ENCODE data around the gene PPM1L. TPM values are rescaled to one million over a fixed set of nuclear protein-coding genes. Genes with fewer than 3 reads are reported as not detected.

PPM1L gene
- total RNA-seq, 1 donor from 2014 or later, result 14.2 TPM

GRCh38 chr3:160809453-160809852 is 53.4 kb downstream of the PPM1L start:
- DNase-seq (ENCODE audit: extremely low spot score in 2 of 2), result no peak
- Histone ChIP-seq H3K9me3 (no peaks in the 10 kb centered on the region), H3K36me3 (no peaks in the 10 kb centered on the region), H3K27me3 (no peaks in the 10 kb centered on the region), H3K4me1 (peaks cover 49% of the 10 kb centered on the region), H3K4me3 (no peak overlapping the region), H3K27ac (peak overlapping the region; percentile 5)
- intact Hi-C loops (cut with DNase I), result no loop called here
- TF ChIP-seq CTCF (IDR thresholded peaks at IDR 0.05) (no peak), POLR2AphosphoS5 (IDR thresholded peaks at IDR 0.05; ENCODE audit: insufficient read depth in 1 of 2, low read depth in 1 of 2) (no peak), POLR2A (IDR thresholded peaks at IDR 0.05) (no peak)

GRCh38 chr3:160810362-160811236 is 54.6 kb downstream of the PPM1L start:
- Histone ChIP-seq H3K4me1 (peaks cover 42% of the 10 kb centered on the region), H3K27ac (peak overlapping the region; percentile 35), H3K4me3 (no peak overlapping the region), H3K27me3 (no peaks in the 10 kb centered on the region), H3K36me3 (no peaks in the 10 kb centered on the region), H3K9me3 (no peaks in the 10 kb centered on the region)
- TF ChIP-seq POLR2AphosphoS5 (IDR thresholded peaks at IDR 0.05; ENCODE audit: insufficient read depth in 1 of 2, low read depth in 1 of 2) (no peak), POLR2A (IDR thresholded peaks at IDR 0.05) (no peak), CTCF (IDR thresholded peaks at IDR 0.05) (no peak)
- DNase-seq (ENCODE audit: extremely low spot score in 2 of 2), result no peak
- intact Hi-C loops (cut with DNase I), result no loop called here

GRCh38 chr3:160811237-160811548 is 55.2 kb downstream of the PPM1L start:
- DNase-seq (ENCODE audit: extremely low spot score in 2 of 2), result no peak
- no peaks in the 10 kb centered on the region for H3K9me3 ChIP-seq
- H3K36me3 ChIP-seq, result no peaks in the 10 kb centered on the region
- TF ChIP-seq POLR2AphosphoS5 (IDR thresholded peaks at IDR 0.05; ENCODE audit: insufficient read depth in 1 of 2, low read depth in 1 of 2) (no peak), CTCF (IDR thresholded peaks at IDR 0.05) (no peak)
- H3K4me1 ChIP-seq, result peaks cover 36% of the 10 kb centered on the region
- no peaks in the 10 kb centered on the region for H3K27me3 ChIP-seq
- intact Hi-C loops (cut with DNase I), result no loop called here
- H3K27ac ChIP-seq, result peak overlapping the region; percentile 35
- no peak overlapping the region for H3K4me3 ChIP-seq

- intact Hi-C loops (cut with DNase I), result no loop called here
- peaks cover 34% of the 10 kb centered on the region for H3K4me1 ChIP-seq
- DNase-seq (ENCODE audit: extremely low spot score in 2 of 2), result no peak
Measured at GRCh38 chr3:160812304-160812703, 56.3 kb downstream of the PPM1L start.

More at GRCh38 chr3:160812304-160812703, 56.3 kb downstream of the PPM1L start:
- Histone ChIP-seq H3K27me3 (no peaks in the 10 kb centered on the region), H3K36me3 (no peaks in the 10 kb centered on the region), H3K4me3 (no peak overlapping the region), H3K27ac (no peak overlapping the region), H3K9me3 (no peaks in the 10 kb centered on the region)
- no peak for TF ChIP-seq POLR2A (IDR thresholded peaks at IDR 0.05)
- no peak for TF ChIP-seq CTCF (IDR thresholded peaks at IDR 0.05)
- TF ChIP-seq POLR2AphosphoS5 (IDR thresholded peaks at IDR 0.05; ENCODE audit: insufficient read depth in 1 of 2, low read depth in 1 of 2), result no peak

Measured in vagina (tissue), 2 donors.